Stimulated activated CD8-positive, alpha-beta memory T cell treated with anti-CD3 and anti-CD28 coated beads, Interleukin-15, amount 100 ng/mL, for 4 hours (primary cell): ENCODE results near the gene HTR3A.

Experiments
- DNase-seq, 2 donors: peaks; one replicate each; pipeline ENCODE4 v3.0.0-alpha.2; 2020; ENCODE audit warnings: low read depth in 2 of 2

The HTR3A gene

DNA sequence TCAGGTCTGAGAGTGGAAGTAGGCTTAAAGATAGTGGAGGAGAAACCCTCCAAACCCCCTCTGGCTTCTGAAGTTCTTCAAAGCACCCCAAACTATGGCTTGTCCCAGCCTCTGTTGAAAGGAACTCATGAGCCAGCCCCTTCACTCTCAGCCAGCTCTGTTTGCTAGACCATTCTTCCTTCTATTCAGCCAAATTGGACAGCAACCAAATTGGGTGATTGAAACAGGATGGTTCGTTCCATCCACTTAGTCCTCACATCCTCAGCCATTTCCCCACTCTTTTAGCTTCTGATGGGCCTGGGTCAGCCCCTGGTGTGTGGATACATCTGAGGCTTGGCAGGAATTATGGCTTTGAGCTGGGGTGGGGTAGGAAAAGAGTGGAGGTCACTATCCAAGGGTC, 4.5 kb downstream of the HTR3A start:
- DNase-seq, result no peak

DNA sequence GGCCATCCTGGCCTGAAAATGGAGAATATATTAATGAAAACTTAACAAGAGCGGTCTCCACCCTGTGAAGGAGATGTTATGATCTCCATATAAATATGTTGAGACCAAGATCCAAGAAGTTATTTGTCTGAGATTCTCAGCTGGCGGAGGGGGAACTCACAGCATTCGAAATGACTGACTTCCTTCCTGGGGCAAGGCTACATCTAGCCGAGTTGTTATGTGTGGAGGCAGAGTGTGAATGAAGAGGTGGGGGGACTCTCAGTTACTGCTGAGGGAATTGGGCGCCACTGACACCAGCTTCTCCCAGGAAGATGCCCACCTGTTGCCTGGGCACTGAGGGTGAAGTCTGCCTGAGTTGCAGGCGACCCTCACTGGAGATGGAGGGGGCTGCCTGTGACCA, 5.9 kb downstream of the HTR3A start:
- no peak for DNase-seq

DNA sequence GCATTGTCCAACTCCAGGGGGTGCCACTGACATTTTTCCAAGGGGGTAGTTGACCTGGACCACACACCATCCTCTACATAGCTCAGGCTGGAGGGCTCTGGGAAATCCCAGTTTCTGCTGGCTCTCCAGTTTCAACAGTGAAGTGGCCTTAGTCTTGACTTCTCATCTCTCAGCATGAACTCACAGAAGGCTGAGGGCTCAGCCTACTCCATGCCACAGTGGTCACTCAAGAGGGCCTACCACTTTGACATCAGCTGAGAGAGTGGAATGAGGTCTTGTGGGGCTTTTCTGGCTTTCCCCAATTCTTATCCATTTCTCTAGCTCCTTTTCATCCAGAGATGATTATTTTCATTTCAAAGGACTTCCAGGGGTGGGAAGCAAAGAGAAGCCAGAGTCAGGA, 7.4 kb downstream of the HTR3A start:
- no peak for DNase-seq

DNA sequence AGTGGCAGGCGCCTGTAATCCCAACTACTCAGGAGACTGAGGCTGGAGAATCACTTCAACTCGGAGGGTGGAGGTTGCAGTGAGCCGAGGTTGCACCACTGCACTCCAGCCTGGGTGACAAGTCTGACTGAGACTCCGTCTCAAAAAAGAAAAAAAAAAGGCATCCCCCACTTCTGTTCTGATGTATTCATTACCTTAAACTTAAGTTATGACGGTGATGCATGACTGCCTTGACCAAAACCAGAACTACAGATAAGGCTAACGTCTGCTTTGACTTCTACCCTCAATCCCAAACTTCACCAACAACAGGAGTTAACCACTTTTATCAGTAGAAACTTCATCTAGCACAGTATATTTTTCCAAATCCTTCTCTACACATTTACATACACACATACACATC, 9.9 kb downstream of the HTR3A start:
- no peak for DNase-seq

DNA sequence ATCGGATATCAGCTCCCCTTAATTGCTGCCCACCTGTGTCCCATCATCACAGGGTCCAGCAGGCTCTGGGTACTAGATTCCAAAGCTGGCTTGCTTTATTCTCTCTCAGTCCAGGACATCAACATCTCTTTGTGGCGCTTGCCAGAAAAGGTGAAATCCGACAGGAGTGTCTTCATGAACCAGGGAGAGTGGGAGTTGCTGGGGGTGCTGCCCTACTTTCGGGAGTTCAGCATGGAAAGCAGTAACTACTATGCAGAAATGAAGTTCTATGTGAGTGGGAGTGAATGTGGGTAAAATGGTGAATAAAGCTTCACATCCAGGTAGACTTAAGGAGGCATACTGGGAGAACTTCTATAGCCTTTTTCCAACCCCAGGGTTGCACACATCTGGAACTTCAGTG, 11.0 kb downstream of the HTR3A start:
- no peak for DNase-seq

DNA sequence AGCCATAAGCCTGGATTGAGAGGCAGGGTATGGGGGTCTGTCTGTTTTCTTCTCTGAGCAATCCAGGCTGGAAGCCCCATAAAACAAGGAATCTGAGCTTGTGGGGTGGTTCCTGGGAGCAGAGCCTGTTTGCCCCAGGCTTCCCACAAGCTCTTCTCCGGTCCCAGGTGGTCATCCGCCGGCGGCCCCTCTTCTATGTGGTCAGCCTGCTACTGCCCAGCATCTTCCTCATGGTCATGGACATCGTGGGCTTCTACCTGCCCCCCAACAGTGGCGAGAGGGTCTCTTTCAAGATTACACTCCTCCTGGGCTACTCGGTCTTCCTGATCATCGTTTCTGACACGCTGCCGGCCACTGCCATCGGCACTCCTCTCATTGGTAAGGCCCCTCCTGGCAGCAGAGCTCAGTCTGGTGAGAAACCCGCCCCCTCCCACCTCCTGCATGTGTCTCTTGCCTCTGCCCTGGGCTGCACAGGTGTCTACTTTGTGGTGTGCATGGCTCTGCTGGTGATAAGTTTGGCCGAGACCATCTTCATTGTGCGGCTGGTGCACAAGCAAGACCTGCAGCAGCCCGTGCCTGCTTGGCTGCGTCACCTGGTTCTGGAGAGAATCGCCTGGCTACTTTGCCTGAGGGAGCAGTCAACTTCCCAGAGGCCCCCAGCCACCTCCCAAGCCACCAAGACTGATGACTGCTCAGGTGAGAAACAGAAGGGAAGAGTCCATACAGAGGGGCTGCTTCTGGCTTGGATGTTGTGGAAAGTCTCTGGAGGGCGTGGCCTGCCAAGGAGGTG, 11.6 kb downstream of the HTR3A start:
- no peak for DNase-seq

DNA sequence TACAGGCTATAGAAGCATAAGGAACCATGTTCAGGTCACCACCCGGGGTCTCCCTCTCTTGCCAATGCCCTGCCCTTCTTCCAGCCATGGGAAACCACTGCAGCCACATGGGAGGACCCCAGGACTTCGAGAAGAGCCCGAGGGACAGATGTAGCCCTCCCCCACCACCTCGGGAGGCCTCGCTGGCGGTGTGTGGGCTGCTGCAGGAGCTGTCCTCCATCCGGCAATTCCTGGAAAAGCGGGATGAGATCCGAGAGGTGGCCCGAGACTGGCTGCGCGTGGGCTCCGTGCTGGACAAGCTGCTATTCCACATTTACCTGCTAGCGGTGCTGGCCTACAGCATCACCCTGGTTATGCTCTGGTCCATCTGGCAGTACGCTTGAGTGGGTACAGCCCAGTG, 14.5 kb downstream of the HTR3A start:
- no peak for DNase-seq

DNA sequence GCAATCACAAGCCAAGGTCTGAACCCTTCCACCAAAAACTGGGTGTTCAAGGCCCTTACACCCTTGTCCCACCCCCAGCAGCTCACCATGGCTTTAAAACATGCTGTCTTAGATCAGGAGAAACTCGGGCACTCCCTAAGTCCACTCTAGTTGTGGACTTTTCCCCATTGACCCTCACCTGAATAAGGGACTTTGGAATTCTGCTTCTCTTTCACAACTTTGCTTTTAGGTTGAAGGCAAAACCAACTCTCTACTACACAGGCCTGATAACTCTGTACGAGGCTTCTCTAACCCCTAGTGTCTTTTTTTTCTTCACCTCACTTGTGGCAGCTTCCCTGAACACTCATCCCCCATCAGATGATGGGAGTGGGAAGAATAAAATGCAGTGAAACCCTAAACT, 15.0 kb downstream of the HTR3A start:
- DNase-seq, result no peak

DNA sequence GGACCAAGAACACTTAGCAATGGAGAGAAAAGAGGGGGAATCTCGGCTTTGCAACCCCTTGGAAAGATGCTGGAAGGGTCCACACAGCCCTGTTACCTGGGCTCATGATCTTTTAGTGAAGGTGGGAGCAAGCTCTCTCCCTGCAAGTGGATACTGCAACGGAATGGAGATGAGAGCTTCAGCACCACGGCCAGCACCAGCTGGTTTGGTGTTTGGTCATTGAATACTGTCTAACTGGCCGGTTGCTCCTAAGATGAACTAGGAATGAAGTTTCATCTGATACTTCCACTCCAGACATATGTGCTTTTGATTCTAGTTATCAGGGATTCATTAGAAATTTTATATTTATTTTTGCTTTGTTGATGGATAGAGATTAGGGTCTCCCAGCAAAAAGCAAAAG, 16.3 kb downstream of the HTR3A start:
- DNase-seq, result no peak

DNA sequence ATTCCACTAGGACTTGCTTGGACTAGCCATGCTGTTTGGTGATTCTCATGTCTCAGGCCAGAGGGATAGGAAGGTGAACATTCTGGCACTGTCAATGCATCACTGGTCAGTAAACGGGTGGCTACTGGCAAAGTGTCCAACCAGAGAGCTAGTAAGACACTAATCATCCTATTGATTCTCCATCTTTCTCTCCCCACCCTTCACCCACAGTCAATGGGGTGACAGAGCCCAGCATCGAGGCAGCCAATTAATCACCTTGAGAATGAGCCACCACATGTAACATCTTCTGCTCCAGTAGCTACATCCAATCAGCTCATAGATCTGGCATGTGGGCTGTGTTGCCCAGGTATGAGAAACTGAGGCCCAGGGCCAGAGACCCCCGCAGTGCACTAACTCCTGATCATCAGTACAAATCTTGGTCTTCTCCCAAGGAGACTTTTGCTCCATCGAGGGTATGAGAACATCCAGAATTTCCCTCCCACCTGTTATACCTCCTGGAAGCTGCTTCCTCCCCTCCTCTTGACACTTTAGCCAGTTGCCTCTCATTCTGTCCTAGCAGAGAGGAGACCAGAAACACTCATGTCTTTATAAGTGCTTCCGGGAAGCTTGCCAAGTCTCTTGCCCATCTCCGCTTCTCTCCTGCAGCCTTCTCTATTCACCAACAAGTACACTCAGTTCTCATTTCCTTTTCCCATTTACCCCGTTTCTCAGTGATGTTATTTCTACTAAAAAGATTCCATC, 17.0 kb downstream of the HTR3A start:
- no peak for DNase-seq

DNA sequence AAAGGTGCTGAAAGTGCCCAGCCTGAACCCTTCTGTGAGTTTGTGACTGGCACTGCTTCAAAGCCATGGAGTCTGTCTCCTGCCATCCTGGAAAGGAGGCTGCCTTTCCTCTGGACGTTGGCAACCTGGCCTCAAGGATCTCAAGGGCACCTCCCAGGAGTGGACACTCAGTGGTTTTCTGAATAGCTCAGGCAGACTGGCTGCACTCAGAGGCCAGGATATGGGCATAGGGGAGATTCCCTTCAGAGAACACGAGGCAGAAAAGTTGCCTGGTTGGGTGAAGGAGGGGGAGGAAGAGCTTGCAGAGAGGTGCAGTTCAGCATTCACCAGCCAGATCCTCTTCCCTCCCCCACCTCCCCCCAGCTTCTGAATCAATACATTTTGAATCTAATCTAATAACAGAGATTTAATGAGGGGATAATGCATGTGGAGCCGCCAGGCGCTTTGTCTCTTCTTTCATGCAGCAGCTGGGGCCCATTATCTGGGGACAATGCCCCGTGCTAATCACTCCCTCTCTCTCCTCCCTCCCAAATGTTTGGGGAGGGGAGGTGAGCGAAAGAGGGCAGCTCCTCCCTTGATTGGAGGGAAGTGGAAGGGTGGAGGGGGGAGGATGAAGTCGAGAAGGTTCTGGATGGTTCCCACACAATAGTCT, 17.7 kb downstream of the HTR3A start:
- no peak for DNase-seq

DNA sequence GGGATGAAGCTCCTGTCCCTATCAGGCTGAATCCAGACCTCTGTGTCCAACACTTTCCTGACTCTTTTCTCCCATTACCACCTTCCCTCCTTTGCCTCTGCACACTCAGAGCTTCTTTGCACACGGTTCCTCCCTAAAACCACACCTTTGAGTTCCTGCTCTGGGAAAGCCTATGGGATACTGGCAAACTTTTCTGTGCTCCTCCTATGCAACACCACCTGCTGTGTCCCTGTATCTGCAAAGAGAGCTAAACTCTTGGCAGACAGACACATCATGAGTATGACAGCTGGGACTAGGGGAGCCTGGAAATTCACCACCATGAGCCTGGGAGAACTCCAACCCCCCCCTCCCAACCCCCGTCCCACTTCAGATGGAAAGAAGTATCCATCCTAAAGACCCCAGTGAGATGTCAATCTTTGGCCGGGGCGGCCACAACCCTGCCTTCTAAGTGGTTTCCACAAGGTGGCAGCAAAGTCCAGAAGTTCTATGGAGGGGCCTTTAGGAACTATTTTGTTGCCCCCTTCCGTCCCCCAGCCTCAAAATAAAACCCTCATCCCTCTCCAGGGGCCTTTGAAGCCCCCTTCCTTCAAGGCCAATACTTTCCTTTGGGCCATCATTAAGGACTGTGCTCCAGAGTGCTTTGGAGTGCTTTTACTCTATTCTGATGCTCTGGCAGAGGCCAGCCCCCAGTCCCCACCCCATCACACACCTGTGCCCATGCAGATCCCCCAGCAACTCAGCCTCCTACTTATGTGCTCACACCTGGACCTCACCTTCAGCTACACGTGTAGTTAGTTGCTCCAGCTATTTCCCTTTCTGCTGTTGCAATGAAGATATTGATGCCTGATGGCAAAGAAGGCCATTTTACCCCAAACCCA, 19.4 kb downstream of the HTR3A start:
- DNase-seq, result peak in 1 of 2 donors; percentile 6

DNA sequence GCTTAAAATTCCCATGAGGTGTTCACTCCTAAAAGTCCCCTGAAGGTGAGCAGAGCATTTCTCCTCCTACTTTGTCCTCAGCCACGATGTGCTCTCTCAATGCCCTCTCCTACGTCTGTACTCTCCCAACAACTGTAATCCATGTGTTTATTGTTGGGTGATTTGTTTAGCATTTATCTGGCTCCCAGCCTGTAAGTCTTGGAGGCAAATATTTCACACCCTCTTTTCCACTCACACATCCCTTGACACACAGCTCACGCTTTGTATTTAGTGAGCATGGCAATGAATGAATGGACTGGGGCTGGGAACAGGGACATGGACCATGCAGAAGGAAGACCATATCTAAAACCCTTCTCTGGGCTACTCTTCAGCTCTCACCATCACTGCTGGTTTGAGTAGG, 22.6 kb downstream of the HTR3A start:
- DNase-seq, result no peak

DNA sequence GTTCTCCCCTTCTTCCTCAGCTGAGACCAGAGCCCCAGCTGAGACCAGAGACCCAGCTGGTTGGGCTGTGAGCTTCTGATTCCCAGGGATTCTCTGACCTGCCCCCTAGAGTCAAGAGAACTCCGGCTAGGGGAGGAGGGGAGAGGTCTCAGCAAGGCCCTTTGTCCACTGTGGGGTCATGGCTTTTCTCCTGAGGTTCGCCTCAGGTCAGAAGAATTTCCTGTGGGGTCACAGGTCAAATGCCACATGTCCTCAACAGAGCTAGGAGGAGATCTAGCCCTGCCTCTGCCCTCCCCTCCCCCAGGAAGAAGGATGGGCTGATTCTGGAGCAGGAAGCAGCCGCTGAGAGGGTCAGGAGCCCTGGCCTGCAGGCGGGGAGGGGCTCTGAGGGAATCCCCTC, 23.7 kb downstream of the HTR3A start:
- DNase-seq, result no peak

DNA sequence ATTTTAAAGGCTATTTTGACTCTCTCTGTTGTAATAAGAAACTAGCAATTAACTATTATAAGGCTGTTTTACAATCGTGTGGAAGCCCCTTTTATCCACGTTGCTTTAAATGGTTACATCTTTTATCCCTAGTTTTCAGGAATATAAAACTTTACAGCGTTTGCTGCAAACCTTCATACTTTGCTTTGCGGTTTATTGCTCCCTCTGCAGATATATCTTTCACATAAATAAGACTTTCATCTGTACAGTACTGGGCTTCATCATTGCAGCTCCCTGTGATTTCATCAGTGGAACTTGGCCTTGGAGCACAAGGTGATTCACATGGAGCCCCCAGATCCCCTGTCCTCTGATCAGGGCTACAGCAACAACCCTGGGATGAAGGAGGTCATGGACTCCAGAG, 25.6 kb downstream of the HTR3A start:
- DNase-seq, result no peak

DNA sequence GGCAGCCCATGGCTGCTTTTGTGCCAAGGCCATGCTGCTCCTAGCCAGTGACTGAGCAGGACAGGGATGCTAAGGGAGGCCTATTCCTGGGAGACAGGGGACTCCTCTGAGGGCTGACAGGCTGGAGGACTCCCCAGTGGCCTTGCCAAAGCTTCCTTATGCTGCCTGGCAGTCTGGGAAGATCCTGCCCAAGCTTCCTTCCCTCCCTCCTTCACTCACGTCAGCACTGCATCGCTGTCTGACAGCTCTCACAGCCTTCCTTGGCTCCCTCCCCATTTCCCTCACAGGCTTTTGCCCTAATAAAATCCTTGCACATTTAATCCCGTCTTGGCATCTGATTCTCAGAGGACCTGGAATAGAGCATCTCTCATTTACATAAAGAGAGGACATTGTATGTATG, 26.5 kb downstream of the HTR3A start:
- DNase-seq, result no peak

DNA sequence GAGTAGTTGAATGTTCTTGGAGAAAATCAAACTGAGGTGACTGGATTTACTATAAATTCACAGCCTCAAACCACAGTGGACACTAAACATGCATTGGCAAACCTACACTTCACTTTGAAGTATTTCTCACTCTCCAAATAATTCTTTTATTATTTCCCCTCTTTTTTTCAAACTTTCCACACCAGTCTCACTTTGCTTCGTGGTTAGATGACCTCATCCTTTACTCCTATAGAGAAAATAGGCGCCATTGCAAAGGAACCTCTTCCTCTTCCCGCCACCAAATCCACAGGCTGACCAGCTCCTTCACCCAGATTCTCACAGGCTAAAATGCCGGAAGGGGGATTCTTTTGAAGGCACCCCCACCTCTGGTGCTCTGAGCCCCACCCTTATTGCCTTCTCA, 33.4 kb downstream of the HTR3A start:
- no peak for DNase-seq

DNA sequence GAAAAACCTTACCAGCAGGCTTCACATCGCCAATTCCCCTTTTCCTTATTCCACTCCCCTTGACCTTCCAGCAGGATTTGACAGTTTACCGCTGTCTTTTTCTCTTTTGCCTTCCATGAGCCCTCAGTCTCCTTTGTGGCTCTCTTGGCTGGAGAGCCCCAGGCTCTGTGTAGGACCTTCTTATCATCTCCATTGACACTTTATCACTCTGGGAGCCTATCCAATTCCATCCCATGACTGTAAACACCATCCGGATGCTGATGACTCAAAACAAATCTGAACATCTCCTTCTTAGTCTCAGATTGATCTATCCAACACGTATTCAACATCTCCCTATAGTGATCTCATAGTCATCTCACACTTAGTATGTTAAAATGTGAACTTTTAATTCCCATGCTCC, 36.0 kb downstream of the HTR3A start:
- DNase-seq, result no peak

DNA sequence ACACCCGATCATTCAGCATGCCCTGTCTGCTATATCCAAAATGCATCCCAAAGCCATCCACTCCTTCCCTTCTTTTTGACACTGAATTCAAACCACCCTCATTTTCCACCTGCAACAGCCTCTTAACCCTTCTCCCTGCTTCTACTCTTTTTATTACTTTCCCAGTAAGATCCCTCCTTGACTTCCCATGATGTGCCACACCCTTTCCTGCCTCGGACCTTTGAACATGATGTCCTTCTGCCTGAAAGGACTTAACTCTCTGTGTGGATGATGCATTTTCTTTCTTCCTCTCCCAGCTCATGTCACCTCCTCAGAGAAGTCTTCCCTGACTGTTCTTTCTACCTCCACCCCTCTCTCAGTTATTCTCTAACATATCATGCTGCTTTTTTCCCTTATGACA, 36.5 kb downstream of the HTR3A start:
- no peak for DNase-seq

DNA sequence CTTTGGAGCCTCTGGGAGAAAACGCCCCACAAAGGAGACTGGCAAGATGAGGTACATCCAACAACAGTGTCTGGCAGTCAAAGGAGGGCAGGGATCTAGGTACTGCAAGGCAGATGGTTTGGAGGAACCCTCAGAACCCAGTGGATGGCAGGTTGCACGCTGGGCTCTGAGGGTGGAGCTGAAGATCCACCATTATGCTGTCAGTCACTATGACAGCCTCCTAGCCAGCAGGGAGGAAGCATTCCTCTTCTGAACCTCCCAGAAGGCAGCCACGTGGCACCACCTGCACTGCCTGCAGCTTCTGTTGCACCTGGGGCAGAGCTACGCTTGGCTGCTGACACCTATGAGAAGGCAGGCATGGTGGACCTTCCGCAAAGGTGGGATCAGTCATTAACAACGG, 40.2 kb downstream of the HTR3A start:
- no peak for DNase-seq

DNA sequence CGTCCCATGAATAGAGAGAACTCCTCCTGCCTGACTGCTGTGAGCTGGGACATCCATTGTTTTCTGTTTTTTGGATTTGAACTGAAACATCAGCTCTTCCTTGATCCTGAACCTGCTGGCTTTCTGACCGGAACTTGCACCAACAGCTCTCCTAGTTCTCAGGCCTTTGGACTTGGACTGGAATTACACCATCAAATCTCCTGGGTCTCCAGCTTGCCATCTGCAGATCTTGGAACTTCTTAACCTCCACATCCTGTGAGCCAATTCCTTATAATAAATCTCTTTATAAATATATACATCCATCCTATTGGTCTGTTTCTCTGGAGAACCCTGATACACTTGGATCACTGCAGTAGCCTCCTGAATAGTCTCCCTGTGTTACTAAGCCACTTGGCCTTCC, 42.1 kb downstream of the HTR3A start:
- no peak for DNase-seq

DNA sequence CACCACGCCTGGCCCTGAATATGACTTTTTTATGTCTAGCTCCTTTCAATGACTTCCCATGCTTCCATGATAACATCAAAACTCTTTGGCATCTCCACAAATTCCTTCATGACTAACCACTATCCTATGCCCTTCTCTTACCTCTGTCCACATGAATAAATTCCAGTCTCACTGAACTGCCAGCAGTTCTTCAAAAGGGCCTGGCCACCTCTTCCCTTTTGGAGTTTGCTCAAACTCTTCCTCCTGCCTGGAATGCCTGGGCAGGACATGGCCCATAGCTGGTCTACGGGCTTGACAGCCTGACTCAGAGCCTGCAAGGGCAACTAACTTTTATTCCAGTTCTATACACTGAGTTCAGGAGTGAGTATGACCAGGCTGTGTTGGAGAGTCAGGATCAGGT, 42.8 kb downstream of the HTR3A start:
- DNase-seq, result no peak
